Measurements from ENCODE around the gene SEMA3E.

The SEMA3E gene

GRCh38 chr7:83640731-83641537 is 8.0 kb downstream of the SEMA3E start:
- FAIRE-seq: no peak

- no peak for FAIRE-seq
Observed at GRCh38 chr7:83640240-83640639, 8.7 kb downstream of the SEMA3E start.

- no peak for FAIRE-seq
Observed at GRCh38 chr7:83633516-83633915, 15.4 kb downstream of the SEMA3E start.

- FAIRE-seq: no peak
Observed at GRCh38 chr7:83629117-83629880, 19.6 kb downstream of the SEMA3E start.

DNA sequence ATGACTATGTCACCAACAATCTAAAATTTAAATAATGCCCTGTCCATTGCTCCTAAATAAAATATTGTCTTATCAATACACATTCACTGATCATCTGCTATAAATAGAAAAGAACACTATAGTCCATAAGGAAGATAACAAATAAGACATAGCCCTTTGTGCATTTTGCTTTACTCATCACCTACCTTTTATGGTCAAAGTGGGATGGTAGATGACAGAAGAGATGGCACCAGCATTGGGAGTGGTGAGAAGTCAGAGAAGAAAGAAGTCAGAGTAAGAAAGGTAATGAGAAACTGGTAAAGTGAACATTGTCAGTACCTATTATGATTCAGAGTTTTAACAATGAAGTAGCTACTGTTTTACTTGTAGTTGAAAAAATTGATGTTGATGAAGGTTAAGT is 31.1 kb downstream of the SEMA3E start:
- no peak for FAIRE-seq

DNA sequence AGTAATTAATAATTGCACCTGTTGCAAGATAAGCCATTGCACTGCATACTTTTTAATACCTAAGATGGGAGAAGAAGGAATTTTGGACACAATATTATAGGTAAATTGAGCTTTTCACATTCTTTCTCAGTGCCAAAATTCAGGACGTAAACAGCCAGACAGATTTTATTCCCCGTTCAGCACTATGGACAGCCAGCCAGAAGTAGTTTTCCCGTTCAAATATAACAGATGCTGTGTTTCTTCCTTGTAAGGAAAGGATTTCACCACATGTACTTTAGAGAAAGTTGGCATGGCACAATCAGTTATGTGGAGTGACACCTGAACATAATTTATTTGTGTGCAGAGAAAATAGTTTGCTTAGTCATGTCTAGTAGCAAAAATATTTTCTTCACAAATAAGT is 34.8 kb downstream of the SEMA3E start:
- no peak for FAIRE-seq

- FAIRE-seq: no peak
Observed at GRCh38 chr7:83613232-83613631, 35.7 kb downstream of the SEMA3E start.

DNA sequence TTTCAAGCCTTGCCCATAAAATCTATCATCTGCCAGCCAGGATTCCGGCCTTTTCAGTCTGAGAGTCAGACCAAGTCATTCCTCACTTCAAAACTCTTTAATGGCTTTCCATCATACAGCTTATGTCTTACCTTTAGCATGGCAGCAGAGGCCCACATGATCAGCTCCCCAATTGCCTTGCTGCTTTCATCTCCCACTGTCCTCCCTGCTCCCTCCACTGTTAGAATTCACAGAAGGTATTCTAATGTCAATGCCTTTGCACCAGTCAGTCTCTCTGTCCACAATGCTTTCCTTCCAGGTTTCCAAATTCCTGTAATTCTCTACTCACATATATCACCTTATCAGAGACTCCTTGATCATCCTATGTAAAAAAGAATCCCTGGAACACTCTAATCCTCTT is 37.2 kb downstream of the SEMA3E start:
- FAIRE-seq: no peak

DNA sequence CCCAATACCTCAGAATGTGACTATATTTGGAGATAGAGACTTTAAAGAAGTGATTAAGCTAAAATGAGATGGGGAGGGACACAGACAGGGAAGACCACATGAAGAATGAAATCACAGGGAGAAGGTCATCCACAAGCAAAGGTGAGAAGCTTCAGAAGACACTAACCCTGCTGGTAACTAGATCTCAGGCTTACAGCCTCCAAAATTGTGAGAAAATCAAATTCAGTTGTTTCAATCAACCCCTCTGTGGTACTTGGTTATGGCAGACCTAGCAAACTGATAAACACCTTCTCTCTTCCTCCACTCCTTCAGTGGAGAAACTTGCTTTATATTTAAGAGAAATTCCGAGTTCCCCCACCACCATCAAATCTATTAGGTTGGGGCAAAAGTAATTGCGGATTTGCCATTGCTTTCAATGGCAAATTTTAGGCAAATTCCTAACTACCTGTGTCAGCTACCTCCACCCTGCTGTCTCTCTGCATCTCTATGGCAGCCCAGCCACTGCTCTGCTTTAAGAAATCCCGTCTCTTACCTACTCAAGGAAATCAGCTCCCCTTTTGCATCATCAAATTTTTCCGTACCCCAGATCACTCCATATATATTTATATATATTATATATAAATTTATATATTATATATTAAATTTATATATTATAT is 38.2 kb downstream of the SEMA3E start:
- no peak for FAIRE-seq

- FAIRE-seq: no peak
Observed at GRCh38 chr7:83608716-83609115, 40.2 kb downstream of the SEMA3E start.

DNA sequence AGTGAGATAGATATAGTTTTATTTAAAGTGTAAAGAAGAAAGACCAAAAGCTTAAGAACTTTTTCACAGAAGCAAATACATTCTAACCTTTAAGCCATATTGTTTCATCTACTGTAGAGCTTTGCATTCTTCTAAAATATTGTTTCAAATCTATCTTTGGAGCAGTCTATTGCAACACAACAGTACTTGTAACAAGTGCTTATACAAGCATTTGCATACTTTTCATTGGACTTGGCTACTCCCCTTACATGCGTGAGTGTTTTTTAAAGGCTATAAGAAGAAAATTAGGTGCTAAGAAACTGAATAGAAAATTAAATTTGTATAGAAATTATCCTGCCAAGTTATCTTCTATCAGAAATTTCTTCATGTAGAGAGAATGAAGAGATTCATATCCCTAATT is 45.3 kb downstream of the SEMA3E start:
- FAIRE-seq: no peak

GRCh38 chr7:83599131-83599530 is 49.8 kb downstream of the SEMA3E start:
- no peak for FAIRE-seq

- no peak for FAIRE-seq
Observed at GRCh38 chr7:83593921-83594475, 54.9 kb downstream of the SEMA3E start.

DNA sequence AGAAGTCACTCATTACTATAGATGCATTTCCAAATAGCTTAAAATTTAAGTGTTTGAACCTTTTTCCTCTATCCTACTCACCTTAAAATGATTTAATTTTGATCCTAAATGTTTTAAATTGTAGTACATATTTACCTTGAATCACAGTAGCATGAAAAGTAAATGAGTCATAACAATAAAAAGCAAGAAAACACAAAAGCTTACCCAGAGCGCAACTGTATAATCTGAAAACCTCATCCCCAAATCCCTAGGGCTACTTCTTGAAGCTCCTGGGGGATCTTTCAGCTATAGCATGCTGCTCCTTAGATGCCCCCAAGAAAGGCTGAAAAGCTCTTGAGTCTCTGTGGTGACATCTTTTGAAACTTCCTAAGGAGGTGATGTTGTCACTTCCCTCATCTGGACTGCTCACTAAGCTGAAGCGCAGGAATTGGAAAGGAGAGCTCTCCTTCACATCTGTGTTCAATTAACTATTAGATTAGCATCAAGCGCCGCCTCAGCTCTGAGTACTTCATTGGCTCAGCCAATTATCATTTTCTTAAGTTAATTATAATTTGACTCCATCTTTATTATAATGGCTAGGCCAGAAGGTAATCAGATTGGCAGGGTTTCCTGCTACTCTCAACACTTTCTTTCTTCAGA is 60.2 kb downstream of the SEMA3E start:
- no peak for FAIRE-seq

GRCh38 chr7:83586281-83586680 is 62.7 kb downstream of the SEMA3E start:
- no peak for FAIRE-seq

- no peak for FAIRE-seq
Observed at GRCh38 chr7:83581667-83582435, 67.1 kb downstream of the SEMA3E start.

DNA sequence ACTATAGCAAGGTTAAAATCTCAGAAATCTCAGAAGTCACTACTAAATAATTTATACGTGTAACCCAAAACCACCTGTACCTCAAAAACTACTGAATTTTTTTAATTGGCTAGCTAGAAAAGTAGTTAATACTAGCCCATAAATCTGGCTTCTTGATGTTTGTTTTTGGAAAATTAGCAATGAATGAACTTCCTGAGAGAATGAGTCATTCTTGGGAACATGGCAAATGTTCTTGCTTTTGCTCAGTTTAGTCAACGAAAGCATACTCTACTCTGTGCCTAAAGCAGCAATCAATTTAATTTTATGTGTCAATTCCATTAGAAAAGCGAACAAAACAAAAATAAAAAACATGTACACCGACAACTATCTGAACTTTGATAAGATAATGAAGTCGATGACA is 69.2 kb downstream of the SEMA3E start:
- no peak for FAIRE-seq

DNA sequence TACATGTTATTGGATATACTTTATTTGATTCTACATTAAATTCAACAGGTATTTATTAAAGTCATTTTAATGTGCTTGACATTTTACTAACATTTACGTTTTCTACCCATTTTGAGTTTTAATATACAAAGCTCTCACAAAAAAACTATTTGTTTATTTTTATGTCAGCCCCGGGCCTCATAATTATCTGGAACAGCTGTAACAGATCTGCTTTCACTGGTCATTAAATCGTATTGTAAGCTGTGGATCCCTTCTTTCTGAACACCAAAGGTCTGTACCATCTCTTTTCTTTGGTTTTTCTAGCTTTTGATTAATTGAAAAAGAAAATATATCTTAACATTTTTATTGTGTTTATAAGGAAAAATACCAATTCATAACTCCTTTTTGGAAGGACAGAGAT is 73.5 kb downstream of the SEMA3E start:
- no peak for FAIRE-seq

DNA sequence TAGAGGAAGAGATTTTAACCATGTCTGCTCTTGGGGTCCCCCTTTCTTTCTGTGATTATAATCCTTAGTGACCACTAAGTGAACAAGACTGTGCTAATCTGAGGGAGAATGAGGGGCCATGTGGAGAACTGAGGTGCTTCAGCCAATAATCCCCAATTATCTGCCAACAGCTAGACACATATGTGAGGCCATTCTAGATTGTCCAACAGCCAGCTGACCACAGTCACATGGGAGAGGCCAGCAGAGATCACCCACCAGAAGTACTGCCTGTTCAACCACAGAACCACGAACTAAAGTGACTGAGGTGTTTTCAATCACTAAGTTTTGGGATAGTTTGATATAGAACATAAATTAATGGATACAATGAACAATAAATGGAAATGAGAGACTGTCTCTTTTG is 74.3 kb downstream of the SEMA3E start:
- FAIRE-seq: no peak

DNA sequence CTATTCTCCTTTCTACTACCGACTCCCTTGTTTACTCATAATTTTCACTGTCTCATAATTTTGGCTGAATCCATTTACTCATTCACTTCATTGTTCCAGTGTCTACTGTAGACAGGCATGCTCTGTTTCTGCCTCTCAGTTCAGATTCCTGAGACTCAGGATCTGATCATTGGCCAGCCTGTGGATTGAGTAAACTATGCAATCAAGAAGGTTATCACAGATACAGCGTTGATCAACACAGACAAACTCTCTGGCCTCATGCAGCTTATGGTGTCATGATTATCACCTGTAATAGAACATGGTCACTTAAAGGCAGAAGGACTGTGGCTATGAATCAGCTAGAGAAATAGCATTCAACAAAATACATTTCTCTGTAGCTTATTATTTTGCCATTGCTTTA is 86.0 kb downstream of the SEMA3E start:
- FAIRE-seq: no peak

DNA sequence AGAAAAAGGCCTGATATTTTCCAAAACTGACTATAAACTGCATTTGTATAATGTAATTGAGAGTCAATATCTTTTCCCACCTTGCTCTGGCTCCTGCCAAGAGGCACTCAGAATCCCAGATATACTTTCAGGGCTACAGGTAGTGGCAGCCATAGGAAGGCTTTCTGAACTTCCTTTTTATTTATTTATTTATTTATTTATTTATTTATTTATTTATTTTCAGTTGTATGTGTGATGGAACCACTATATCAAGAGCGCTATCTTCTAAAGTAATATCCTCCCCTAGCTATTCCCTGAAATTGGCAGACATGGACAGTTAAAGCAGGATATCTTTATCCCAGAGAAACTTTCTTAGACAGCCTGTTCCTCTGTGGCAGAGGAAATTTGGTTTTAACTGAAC is 86.7 kb downstream of the SEMA3E start:
- FAIRE-seq: no peak

DNA sequence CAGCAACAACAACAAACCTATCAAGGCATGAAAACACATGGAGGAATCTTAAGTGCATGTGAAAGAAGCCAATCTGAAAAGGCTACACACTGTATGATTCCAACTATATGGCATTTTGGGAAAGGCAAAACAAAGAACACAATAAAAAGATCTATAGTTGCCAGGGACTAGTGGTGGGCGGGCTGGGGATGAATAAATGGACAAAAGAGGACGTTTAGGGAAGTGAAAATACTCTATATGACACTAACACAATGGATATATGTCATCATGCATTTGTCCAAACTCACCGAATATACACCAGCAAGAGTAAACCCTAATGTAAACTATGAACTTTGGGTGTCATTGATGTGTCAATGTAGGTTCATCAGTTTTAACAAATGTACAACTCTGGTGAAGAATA is 89.1 kb downstream of the SEMA3E start:
- no peak for FAIRE-seq
